ENCODE data around the gene LPP. TPM values are rescaled to one million over a fixed set of nuclear protein-coding genes. Genes with fewer than 3 reads are reported as not detected.

LPP gene
- total and polyA plus RNA-seq, 9 of the 15 experiments (the other 6 are each of a cell fraction or from before 2014, with no cell fraction given) = 0.07 to 0.18 TPM; not detected in 7

DNA sequence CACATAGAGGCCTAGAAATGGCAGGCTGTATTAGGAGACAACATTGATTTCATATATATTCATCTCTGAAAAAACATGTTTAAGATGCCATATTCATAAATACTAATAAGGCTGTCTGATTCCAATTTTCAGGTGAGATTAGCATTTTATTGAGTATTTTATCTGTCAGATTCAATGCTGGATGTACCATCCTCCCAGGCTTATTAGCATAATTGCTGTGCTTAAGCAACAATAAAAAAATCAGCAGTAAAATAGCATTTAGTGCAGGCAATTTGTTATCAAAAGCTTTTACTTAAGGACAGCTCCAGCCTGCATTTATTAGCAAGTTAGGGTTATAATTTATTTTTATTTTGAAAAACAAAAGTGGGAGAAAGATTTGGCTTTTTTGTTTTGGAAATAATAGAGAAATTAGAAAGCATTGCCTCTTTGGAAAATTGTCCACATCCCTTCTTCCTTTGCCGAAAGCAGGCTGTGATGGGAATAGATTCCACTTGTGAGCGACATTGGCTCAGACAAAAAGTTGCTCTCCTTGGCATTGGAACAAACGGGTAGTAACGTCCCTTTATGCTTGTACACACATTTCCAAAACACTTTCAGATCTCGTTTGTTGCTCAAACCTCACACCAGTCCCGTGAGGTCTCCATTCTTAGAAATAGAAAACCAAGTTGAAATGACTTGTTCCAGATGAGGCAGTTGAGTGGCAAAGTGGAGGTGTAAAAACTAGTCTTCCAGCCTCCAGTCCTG, 134.0 kb downstream of the LPP start:
- CTCF ChIA-PET (ENCODE audit: low intra/inter-chr PET ratio) = no interaction called here
- no peak for ATAC-seq

More for the DNA sequence above, 134.0 kb downstream of the LPP start:
- H3K4me2 ChIP-seq (ENCODE audit: insufficient read depth, low read length) = no peak overlapping the region
- no peak overlapping the region for H3K27ac ChIP-seq (ENCODE audit: extremely low read depth, low read depth, low read length)
- 0% methylated on average over 6 of the region's 6 CpGs for WGBS (ENCODE audit: insufficient coverage, low coverage, missing lambda C conversion rate)
- H3K4me3 ChIP-seq = no peak overlapping the region
- FAIRE-seq (no peak), DNase-seq (ENCODE audit: extremely low read depth in 1 of 4, low spot score in 3 of 4) (no peak)
- no peaks in the 10 kb centered on the region for H3K27me3 ChIP-seq (ENCODE audit: control insufficient read depth in 2 of 2, insufficient read depth in 2 of 2, low read length in 2 of 2)
- no peaks in the 10 kb centered on the region for H3K9me3 ChIP-seq (replicated peaks; ENCODE audit: control insufficient read depth, insufficient read depth, low read depth, low read length)
- in situ Hi-C loops (cut with MboI) (no loop called here), intact Hi-C loops (cut with micrococcal nuclease) (no loop called here)
- BruUV-seq (replicated peaks) = no TSS peak
- POLR2A ChIA-PET = no interaction called here
- no peaks in the 10 kb centered on the region for H3K79me2 ChIP-seq (ENCODE audit: control insufficient read depth, insufficient read depth, low read length)
- H4K20me1 ChIP-seq (replicated peaks; ENCODE audit: control insufficient read depth, insufficient read depth, low read length) = no peaks in the 10 kb centered on the region
- H3K4me1 ChIP-seq (replicated peaks in 1 of 2; ENCODE audit: control insufficient read depth in 2 of 2, insufficient read depth in 2 of 2, low read length in 2 of 2) = no peaks in the 10 kb centered on the region
- no peaks in the 10 kb centered on the region for H3K9me1 ChIP-seq (ENCODE audit: control insufficient read depth, insufficient read depth, low read length)
- no peak overlapping the region for H2AFZ ChIP-seq (ENCODE audit: low read depth, low read length)
- no peak for TF ChIP-seq COPS2 (conservative IDR thresholded peaks at IDR 0.05)
- TF ChIP-seq ZNF3 (CRISPR knock-in tag; IDR thresholded peaks at IDR 0.05) = no peak
- TF ChIP-seq PHF8 (IDR thresholded peaks at IDR 0.05; ENCODE audit: borderline replicate concordance, low read length) = no peak
- TF ChIP-seq ZBTB17 (CRISPR knock-in tag; IDR thresholded peaks at IDR 0.05) = no peak
- TF ChIP-seq, protein P1, sequence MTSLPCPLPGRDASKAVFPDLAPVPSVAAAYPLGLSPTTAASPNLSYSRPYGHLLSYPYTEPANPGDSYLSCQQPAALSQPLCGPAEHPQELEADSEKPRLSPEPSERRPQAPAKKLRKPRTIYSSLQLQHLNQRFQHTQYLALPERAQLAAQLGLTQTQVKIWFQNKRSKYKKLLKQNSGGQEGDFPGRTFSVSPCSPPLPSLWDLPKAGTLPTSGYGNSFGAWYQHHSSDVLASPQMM (CRISPR knock-in tag; IDR thresholded peaks at IDR 0.05) = no peak
- TF ChIP-seq DNMT1 (IDR thresholded peaks at IDR 0.05) = no peak
- no peak for TF ChIP-seq XRCC3 (IDR thresholded peaks at IDR 0.05)
- TF ChIP-seq, protein P2, sequence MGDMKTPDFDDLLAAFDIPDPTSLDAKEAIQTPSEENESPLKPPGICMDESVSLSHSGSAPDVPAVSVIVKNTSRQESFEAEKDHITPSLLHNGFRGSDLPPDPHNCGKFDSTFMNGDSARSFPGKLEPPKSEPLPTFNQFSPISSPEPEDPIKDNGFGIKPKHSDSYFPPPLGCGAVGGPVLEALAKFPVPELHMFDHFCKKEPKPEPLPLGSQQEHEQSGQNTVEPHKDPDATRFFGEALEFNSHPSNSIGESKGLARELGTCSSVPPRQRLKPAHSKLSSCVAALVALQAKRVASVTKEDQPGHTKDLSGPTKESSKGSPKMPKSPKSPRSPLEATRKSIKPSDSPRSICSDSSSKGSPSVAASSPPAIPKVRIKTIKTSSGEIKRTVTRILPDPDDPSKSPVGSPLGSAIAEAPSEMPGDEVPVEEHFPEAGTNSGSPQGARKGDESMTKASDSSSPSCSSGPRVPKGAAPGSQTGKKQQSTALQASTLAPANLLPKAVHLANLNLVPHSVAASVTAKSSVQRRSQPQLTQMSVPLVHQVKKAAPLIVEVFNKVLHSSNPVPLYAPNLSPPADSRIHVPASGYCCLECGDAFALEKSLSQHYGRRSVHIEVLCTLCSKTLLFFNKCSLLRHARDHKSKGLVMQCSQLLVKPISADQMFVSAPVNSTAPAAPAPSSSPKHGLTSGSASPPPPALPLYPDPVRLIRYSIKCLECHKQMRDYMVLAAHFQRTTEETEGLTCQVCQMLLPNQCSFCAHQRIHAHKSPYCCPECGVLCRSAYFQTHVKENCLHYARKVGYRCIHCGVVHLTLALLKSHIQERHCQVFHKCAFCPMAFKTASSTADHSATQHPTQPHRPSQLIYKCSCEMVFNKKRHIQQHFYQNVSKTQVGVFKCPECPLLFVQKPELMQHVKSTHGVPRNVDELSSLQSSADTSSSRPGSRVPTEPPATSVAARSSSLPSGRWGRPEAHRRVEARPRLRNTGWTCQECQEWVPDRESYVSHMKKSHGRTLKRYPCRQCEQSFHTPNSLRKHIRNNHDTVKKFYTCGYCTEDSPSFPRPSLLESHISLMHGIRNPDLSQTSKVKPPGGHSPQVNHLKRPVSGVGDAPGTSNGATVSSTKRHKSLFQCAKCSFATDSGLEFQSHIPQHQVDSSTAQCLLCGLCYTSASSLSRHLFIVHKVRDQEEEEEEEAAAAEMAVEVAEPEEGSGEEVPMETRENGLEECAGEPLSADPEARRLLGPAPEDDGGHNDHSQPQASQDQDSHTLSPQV (IDR thresholded peaks at IDR 0.05) = no peak
- TF ChIP-seq TCF3 (CRISPR knock-in tag; IDR thresholded peaks at IDR 0.05) = no peak
- TF ChIP-seq, protein P3, sequence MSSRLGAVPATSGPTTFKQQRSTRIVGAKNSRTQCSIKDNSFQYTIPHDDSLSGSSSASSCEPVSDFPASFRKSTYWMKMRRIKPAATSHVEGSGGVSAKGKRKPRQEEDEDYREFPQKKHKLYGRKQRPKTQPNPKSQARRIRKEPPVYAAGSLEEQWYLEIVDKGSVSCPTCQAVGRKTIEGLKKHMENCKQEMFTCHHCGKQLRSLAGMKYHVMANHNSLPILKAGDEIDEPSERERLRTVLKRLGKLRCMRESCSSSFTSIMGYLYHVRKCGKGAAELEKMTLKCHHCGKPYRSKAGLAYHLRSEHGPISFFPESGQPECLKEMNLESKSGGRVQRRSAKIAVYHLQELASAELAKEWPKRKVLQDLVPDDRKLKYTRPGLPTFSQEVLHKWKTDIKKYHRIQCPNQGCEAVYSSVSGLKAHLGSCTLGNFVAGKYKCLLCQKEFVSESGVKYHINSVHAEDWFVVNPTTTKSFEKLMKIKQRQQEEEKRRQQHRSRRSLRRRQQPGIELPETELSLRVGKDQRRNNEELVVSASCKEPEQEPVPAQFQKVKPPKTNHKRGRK (tag; IDR thresholded peaks at IDR 0.05) = no peak
- no peak overlapping the region for H3K9ac ChIP-seq (ENCODE audit: insufficient read depth in 1 of 2, low read depth in 2 of 2, low read length in 2 of 2)
- H3K36me3 ChIP-seq (ENCODE audit: control insufficient read depth, insufficient read depth, low read length) = no peaks in the 10 kb centered on the region

All from K562 (cell line).